HG03175 (cell line): ENCODE measurements around the gene GZMH.
"Not testable (repeated sequence)": the region's sequence is repeated elsewhere in the genome, so short reads cannot be mapped to it uniquely, and the experiment has no call there.

ENCODE experiments used
- ATAC-seq: cut with Tn5 transposase; IDR thresholded peaks from one replicate; pipeline ENCODE4 v1.9.1; 2021; ENCODE audit warnings: mild to moderate bottlenecking, moderate library complexity; ENCODE audit not compliant: unreplicated experiment

Gene GZMH

DNA sequence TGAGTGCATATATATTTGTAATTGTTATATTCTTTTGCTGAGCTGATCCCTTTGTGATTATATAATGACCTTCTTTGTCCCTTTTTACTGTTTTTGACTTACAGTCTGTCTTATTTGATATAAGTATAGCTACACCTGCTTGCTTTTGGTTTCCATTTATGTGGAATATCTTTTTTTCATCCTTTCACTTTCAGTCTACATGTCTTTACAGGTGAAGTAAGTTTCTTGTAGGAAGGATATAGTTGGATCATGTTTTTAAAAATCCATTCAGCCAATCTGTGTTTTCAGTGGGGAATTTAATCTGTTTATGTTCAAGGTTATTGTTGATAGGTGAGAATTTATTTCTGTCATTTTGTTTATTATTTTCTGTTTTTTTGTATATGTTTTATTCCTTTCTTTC lies 12.1 kb downstream of the GZMH start:
- peak; percentile 41 for ATAC-seq

DNA sequence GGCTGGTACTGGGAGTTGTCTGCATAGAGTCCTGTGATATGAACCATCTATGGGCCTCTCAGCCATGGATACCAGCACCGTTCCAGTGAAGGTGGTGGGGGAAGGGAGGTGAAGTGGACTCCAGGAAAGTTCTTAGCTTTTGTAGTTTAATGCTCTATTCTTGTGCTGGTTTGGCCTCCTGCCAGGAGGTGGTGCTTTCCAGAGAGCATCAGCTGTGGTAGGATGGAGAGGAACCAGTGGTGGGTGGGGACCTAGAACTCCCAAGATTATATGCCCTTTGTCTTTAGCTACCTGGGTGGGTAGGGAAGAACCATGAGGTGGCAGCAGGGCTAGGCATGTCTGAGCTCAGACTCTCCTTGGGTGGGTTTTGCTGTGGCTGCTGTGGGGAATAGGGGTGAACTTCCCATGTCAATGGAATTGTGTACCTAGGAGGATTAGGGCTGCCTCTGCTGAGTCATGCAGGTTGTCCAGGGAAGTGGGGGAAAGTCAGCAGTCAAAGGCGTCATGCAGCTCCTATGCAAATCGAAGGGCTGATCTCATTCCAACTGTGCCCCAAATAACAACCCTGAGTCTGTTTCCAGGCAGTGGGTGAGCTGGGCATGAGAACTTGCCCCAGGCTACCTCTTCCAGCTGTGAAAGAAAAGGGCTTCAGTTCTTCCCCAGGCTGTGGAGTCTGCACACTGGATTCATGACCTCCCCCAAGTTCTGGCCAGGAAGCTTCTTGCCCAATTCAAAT lies 14.2 kb downstream of the GZMH start:
- no peak for ATAC-seq

DNA sequence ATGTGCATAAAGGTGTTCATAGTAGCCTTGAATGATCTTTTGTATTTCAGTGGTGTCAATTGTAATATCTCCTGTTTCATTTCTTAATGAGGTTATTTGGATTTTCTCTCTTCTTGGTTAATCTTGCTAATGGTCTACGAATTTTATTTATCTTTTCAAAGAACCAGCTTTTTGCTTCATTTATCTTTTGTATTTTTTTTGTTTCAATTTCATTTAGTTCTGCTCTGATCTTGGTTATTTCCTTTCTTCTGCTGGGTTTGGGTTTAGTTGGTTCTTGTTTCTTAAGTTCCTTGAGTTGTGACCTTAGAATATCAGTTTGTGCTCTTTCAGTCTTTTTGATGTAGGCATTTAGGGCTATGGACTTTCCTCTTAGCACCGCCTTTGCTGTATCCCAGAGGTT lies 18.5 kb downstream of the GZMH start:
- ATAC-seq: not testable (repeated sequence)

DNA sequence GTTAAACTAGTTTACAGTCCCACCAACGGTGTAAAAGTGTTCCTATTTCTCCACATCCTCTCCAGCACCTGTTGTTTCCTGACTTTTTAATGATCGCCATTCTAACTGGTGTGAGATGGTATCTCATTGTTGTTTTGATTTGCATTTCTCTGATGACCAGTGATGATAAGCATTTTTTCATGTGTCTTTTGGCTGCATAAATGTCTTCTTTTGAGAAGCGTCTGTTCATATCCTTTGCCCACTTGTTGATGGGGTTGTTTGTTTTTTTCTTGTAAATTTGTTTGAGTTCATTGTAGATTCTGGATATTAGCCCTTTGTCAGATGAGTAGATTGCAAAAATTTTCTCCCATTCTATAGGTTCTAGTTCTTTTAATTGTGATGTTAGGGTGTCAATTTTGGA lies 25.1 kb downstream of the GZMH start:
- ATAC-seq: not testable (repeated sequence)

DNA sequence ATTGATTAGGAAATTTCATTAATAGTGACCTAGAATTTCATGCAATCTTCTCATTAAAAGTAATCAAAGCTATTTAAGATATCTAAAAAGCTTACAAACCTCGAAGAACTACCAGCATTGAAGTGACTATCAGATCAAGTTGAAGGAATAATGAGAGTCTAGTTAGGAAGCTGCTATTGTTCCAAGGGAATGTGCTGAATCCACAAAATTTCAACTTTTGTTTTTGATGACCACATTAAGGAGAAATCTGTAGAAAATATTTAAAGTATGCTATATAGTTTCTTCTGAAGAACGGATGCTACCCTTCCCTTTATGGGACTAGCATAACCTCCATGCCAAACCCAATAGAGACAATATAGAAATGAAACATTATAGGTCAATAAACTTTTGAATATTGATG lies 30.9 kb downstream of the GZMH start:
- no peak for ATAC-seq

DNA sequence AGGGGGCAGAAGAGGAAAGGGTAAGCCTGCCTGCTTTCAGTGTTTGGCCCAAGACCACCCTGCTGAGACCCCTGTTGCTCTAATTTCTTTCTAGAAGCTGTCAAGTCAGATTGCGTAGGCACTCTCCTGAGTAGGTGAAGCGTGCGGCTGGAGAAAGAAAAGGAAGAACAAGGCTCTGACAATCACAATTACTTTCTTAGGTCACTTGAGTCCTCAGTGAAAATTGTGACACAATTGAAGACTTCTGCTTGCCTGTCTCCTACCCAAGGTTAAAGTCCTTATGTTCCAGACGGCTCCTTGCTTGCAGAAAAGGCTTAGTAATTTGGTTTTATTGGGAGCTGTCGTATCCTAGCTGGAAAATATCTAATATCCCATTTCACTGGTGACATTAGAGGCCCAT lies 32.7 kb downstream of the GZMH start:
- ATAC-seq: no peak

DNA sequence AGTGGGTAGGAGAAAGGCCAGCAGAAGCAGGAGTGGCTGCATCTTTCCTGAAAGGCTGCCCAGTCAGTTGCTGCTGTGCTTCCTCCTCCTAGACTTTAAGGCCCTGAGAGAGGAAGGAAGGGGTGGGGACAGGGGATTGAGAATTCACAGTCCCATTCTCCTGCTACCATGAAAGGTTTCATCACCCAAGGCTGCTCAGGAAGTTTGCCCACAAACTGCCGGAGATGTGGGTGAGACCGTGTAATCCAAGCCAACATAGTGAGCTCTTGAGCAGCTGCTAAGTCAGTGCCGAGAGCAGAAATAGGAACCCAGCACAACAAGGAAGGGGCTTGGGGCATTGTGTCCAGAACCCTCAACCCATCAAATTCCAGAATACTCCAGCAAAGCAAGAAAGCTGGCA lies 33.3 kb downstream of the GZMH start, which contains the start of gene CTSG:
Gene CTSG, minus strand, starts transcription at position 69 of the 400 bp plus-strand sequence. Its CDS starts 27 bp downstream, at position 42.
- no peak for ATAC-seq

DNA sequence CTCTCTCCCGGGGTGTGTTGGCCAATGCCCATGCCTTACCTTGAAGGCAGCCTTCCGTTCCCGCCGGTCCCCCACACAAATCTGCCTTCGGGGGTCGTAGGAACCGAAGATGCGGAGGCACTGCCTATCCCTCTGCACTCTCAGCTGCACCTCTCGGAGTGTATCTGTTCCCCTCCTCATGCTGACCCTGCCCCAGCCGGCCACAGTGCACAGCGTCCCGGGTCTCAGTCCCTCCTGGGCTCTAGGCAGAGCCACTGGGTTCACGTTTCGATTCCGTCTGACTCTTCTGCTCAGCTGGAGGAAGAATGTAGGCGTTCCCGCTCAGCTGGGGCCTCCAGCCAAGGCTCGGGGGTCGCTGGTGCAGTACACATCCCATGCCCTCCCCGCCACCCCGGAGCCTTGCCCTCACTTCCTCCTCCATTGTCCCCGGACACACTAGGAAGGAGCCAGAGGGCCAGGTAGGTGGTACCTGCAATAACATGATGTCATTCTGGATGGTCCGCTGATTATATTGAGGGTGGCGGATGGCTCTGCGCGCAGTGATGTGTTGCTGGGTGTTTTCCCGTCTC lies 35.2 kb downstream of the GZMH start:
- ATAC-seq: no peak

DNA sequence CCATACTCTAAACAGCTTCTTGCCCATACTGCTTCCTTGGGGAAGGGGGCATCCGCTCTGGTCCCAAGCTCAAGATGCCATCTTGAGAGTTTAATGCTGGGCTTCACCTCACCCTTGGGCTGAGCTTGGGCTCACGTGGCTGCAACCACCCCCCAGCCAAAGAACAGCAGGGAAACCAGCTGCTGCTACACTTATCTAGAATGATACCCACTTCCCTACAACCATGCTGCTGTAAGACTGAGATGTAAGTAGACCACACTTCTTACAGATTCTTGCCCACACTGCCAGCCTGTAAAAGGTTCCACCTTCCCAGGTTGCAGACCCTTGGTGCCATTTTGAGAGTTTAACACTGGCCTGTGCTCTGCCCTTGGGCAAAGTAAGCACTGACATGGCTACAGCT lies 43.2 kb downstream of the GZMH start:
- no peak for ATAC-seq

DNA sequence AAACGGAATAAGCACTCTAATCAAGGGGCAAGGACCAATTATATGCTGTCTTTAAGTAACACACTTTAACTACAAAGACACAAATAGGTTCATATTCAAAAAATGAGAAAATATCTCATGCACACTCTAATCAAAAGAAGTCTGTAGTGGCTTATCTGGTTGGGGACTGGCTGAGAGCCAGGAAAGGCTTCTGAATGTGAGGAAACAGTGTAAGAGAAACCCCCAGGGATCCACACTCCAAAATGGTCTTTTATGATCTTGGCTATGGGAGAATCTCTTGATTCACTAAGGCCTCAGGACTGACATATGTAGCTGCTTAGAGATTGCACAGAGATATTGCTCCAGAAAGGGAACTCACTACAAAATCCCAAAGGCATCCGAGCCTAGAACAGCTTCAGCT lies 43.7 kb downstream of the GZMH start:
- no peak for ATAC-seq

DNA sequence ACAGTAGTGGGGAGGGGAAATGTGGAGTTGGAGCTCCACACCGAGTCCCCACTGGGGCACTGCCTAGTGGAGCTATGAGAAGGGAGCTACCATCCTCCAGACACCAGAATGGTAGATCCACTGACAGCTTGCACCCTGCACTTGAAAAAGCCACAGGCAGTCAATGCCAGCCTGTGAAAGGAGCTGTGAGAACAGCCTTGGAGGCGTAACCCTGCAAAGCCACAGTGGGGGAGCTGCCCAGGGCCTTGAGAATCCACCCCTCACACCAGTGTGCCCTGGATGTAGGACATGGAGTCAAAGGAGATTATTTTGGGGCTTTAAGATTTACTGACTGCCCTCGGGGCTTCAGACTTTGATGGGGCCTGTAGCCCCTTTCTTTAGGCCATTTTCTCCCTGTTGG lies 46.0 kb downstream of the GZMH start:
- ATAC-seq: no peak

DNA sequence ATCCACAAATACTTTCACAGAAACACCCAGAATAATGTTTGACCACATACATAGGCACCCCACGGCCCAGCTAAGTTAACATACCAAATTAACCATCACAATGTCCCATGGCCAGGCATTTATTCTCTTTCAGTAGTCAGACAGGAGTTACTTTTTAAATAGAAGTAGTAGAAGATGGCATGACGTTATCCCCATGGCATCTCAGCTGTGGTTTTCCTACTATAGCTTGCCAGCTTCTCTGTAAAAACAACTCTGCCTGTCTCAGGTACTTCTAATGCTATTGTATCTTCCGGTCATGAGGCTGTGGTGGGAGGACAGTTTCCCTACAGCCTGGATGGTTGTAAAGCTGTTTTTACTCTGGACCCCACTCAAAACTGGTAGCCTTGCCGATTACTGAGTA lies 52.7 kb downstream of the GZMH start:
- ATAC-seq: no peak
